ENCODE measurements around the gene SLC9A3.

The SLC9A3 gene

GRCh38 chr5:502325-503079 is 21.7 kb downstream of the SLC9A3 start:
- DNase-seq, result no peak

- no peak for DNase-seq
These were observed 22.4 kb downstream of the SLC9A3 start for GRCh38 chr5:501831-502184.

GRCh38 chr5:501105-501830 is 23.0 kb downstream of the SLC9A3 start:
- no peak for DNase-seq

- DNase-seq, result no peak
These were observed 23.8 kb downstream of the SLC9A3 start for GRCh38 chr5:500491-500890.

GRCh38 chr5:499233-500209 is 24.7 kb downstream of the SLC9A3 start:
- DNase-seq, result no peak

- DNase-seq, result no peak
These were observed 26.3 kb downstream of the SLC9A3 start for GRCh38 chr5:497871-498509.

- no peak for DNase-seq
These were observed 27.1 kb downstream of the SLC9A3 start for GRCh38 chr5:497090-497700.

- DNase-seq, result no peak
These were observed 28.2 kb downstream of the SLC9A3 start for GRCh38 chr5:496028-496427.

GRCh38 chr5:494667-495255 is 29.5 kb downstream of the SLC9A3 start:
- DNase-seq, result no peak

GRCh38 chr5:493758-494157 is 30.5 kb downstream of the SLC9A3 start:
- no peak for DNase-seq

GRCh38 chr5:493119-493701 is 31.0 kb downstream of the SLC9A3 start:
- peak; percentile 60 for DNase-seq

- no peak for DNase-seq
These were observed 31.8 kb downstream of the SLC9A3 start for GRCh38 chr5:492314-492893.

GRCh38 chr5:491856-492155 is 32.4 kb downstream of the SLC9A3 start:
- no peak for DNase-seq

- peak; percentile 57 for DNase-seq
These were observed 33.0 kb downstream of the SLC9A3 start for GRCh38 chr5:491119-491855.

- peak; percentile 84 for DNase-seq
These were observed 33.8 kb downstream of the SLC9A3 start for GRCh38 chr5:490116-491106.

GRCh38 chr5:489689-490080 is 34.6 kb downstream of the SLC9A3 start:
- DNase-seq, result no peak

GRCh38 chr5:488744-489688 is 35.2 kb downstream of the SLC9A3 start:
- no peak for DNase-seq

GRCh38 chr5:488241-488640 is 36.0 kb downstream of the SLC9A3 start:
- DNase-seq, result no peak

All from DMS53 (cell line).